Fibroblast of lung (primary cell): ENCODE results near the gene CNTN4. TPM values are rescaled to one million over a fixed set of nuclear protein-coding genes. Genes with fewer than 3 reads are reported as not detected.

Source experiments
- DNase-seq, 2 donors: peaks; one replicate each; pipeline versions ENCODE4 v3.0.0 to v3.0.0-alpha.2; 2010; ENCODE audit warnings: low read depth in 2 of 2
- H2AFZ ChIP-seq: 2 replicates; pipeline ENCODE4 v1.5.1; 2012; ENCODE audit warnings: low read length, control low read depth, inconsistent platforms
- H3K27ac ChIP-seq: 2 replicates; pipeline ENCODE4 v1.5.1; 2011; ENCODE audit warnings: low read length, control low read depth; ENCODE audit not compliant: insufficient read depth
- H3K27me3 ChIP-seq: 2 replicates; pipeline ENCODE4 v1.5.1; 2011; ENCODE audit warnings: mild to moderate bottlenecking, low read length; ENCODE audit not compliant: control insufficient read depth, insufficient read depth
- H3K36me3 ChIP-seq: 2 replicates; pipeline ENCODE4 v1.5.1; 2011; ENCODE audit warnings: low read length; ENCODE audit not compliant: control insufficient read depth, insufficient read depth
- H3K4me1 ChIP-seq: 2 replicates; pipeline ENCODE4 v1.5.1; 2011; ENCODE audit warnings: low read length; ENCODE audit not compliant: control insufficient read depth, insufficient read depth; ENCODE audit errors: extremely low read depth
- H3K4me2 ChIP-seq: 2 replicates; pipeline ENCODE4 v1.5.1; 2011; ENCODE audit warnings: low read length, control low read depth; ENCODE audit not compliant: insufficient read depth; ENCODE audit errors: extremely low read depth
- H3K4me3 ChIP-seq, 4 experiments: fragments of 200-600 bp in 1 of 4; sonication (generic) in 1 of 4; replicated peaks in 1 of 4; 2 replicates each; pipeline ENCODE4 v1.5.1; 2011 to 2016; ENCODE audit warnings: low read length in 4 of 4, low read depth in 3 of 4, mild to moderate bottlenecking in 3 of 4, control low read depth in 2 of 4, inconsistent platforms in 1 of 4, mixed read lengths in 1 of 4; ENCODE audit not compliant: insufficient read depth in 1 of 4; ENCODE audit errors: control extremely low read depth in 1 of 4
- H3K79me2 ChIP-seq: 2 replicates; pipeline ENCODE4 v1.5.1; 2012; ENCODE audit warnings: mild to moderate bottlenecking, low read length, inconsistent platforms; ENCODE audit not compliant: control insufficient read depth, insufficient read depth
- H3K9ac ChIP-seq: 2 replicates; pipeline ENCODE4 v1.5.1; 2011; ENCODE audit warnings: mild to moderate bottlenecking, low read length, control low read depth; ENCODE audit not compliant: insufficient read depth
- H3K9me3 ChIP-seq: 2 replicates; pipeline ENCODE4 v1.5.1; 2012; ENCODE audit warnings: low read depth, low read length; ENCODE audit not compliant: control insufficient read depth, insufficient read depth
- H4K20me1 ChIP-seq: 2 replicates; pipeline ENCODE4 v1.5.1; 2011; ENCODE audit warnings: low read length; ENCODE audit not compliant: control insufficient read depth, insufficient read depth; ENCODE audit errors: extremely low read depth
- CTCF ChIP-seq, 2 donors: IDR thresholded peaks in 1 of 2; conservative IDR thresholded peaks in 1 of 2; 1 replicate in 1 of 2; 2 replicates in 1 of 2; pipeline ENCODE4 v1.5.1; 2011 to 2012; ENCODE audit warnings: low read length in 2 of 2, control low read depth in 1 of 2, inconsistent platforms in 1 of 2, low read depth in 1 of 2, mild to moderate bottlenecking in 1 of 2
- EZH2 ChIP-seq: IDR thresholded peaks from 2 replicates; pipeline ENCODE4 v1.5.1; 2012; ENCODE audit warnings: low read length, control low read depth, mild to moderate bottlenecking; ENCODE audit errors: missing control alignments
- polyA plus RNA-seq, 2 donors: library from polyadenylated mRNA; depleted of rRNA in 1 of 2; stranded (reverse) in 1 of 2; unstranded in 1 of 2; fragments of >200 nt; gene quantifications; 2 replicates each; pipeline ENCODE4 v1.2.1, GENCODE V29; 2011 to 2012; ENCODE audit warnings: missing spikeins in 1 of 2
- total RNA-seq: library from RNA; depleted of rRNA; stranded (reverse); fragments of >200 nt; gene quantifications from 2 replicates; pipeline ENCODE4 v1.2.1, GENCODE V29; 2014

CNTN4 gene
- total and polyA plus RNA-seq, 2 donors (not counting 1 experiment from before 2014, with no cell fraction given): 0.17 to 0.69 TPM

GRCh38 chr3:3020209-3020608, 921.5 kb downstream of the CNTN4 start:
- DNase-seq: no peak
- H3K4me3 ChIP-seq: no peak overlapping the region
- H3K36me3 ChIP-seq: no peaks in the 10 kb centered on the region
- TF ChIP-seq EZH2 (no peak), CTCF (conservative IDR thresholded peaks at IDR 0.05 in 1 of 2, IDR thresholded peaks at IDR 0.05 in 1 of 2; ENCODE audit: low read depth in 1 of 2, low read length in 2 of 2) (no peak)
- no peaks in the 10 kb centered on the region for H3K27me3 ChIP-seq
- H3K9ac ChIP-seq: no peak overlapping the region
- no peaks in the 10 kb centered on the region for H3K9me3 ChIP-seq
- no peak overlapping the region for H3K4me2 ChIP-seq
- H3K4me1 ChIP-seq: no peaks in the 10 kb centered on the region
- no peaks in the 10 kb centered on the region for H4K20me1 ChIP-seq
- H2AFZ ChIP-seq: no peak overlapping the region
- no peaks in the 10 kb centered on the region for H3K79me2 ChIP-seq
- H3K27ac ChIP-seq: no peak overlapping the region

GRCh38 chr3:3023111-3023745, 924.6 kb downstream of the CNTN4 start:
- DNase-seq: no peak
- H3K4me2 ChIP-seq: no peak overlapping the region
- no peaks in the 10 kb centered on the region for H4K20me1 ChIP-seq
- H3K36me3 ChIP-seq: no peaks in the 10 kb centered on the region
- no peak overlapping the region for H3K4me3 ChIP-seq
- H3K79me2 ChIP-seq: no peaks in the 10 kb centered on the region
- no peak overlapping the region for H2AFZ ChIP-seq
- no peak overlapping the region for H3K9ac ChIP-seq
- H3K4me1 ChIP-seq: no peaks in the 10 kb centered on the region
- no peaks in the 10 kb centered on the region for H3K27me3 ChIP-seq
- TF ChIP-seq CTCF (conservative IDR thresholded peaks at IDR 0.05 in 1 of 2, IDR thresholded peaks at IDR 0.05 in 1 of 2; ENCODE audit: low read depth in 1 of 2, low read length in 2 of 2) (no peak), EZH2 (no peak)
- H3K9me3 ChIP-seq: no peaks in the 10 kb centered on the region
- no peak overlapping the region for H3K27ac ChIP-seq

- no peaks in the 10 kb centered on the region for H4K20me1 ChIP-seq
- H2AFZ ChIP-seq: no peak overlapping the region
- no peak overlapping the region for H3K4me3 ChIP-seq
- H3K79me2 ChIP-seq: no peaks in the 10 kb centered on the region
- H3K4me2 ChIP-seq: no peak overlapping the region
- H3K4me1 ChIP-seq: no peaks in the 10 kb centered on the region
- H3K9me3 ChIP-seq: no peaks in the 10 kb centered on the region
- H3K27me3 ChIP-seq: no peaks in the 10 kb centered on the region
- H3K27ac ChIP-seq: no peak overlapping the region
- DNase-seq: no peak
- H3K36me3 ChIP-seq: no peaks in the 10 kb centered on the region
- TF ChIP-seq EZH2 (no peak), CTCF (conservative IDR thresholded peaks at IDR 0.05 in 1 of 2, IDR thresholded peaks at IDR 0.05 in 1 of 2; ENCODE audit: low read depth in 1 of 2, low read length in 2 of 2) (no peak)
- no peak overlapping the region for H3K9ac ChIP-seq
Observed at GRCh38 chr3:3027976-3028567, 929.4 kb downstream of the CNTN4 start.
